HFFc6 (cell line): Measurements from ENCODE around the gene KIAA1755. TPM values are rescaled to one million over a fixed set of nuclear protein-coding genes. Genes with fewer than 3 reads are reported as not detected.
A peak's percentile ranks its signal among the peaks of the same experiment; 100 is the strongest.

Source experiments
- DNase-seq: peaks from one replicate; pipeline ENCODE4 v3.0.0-alpha.2; 2018
- H3K27ac Mint-ChIP-seq: 2 replicates; pipeline ENCODE4 v1.8.0; 2020; ENCODE audit warnings: mild to moderate bottlenecking, mixed read lengths
- H3K27me3 Mint-ChIP-seq: 2 replicates; pipeline ENCODE4 v1.8.0; 2021; ENCODE audit warnings: mild to moderate bottlenecking, moderate library complexity, mixed read lengths; ENCODE audit not compliant: insufficient read depth
- H3K36me3 Mint-ChIP-seq: 2 replicates; pipeline ENCODE4 v1.8.0; 2021; ENCODE audit warnings: low read depth, mixed read lengths
- H3K4me1 Mint-ChIP-seq: 2 replicates; pipeline ENCODE4 v1.8.0; 2020; ENCODE audit warnings: low read depth, mixed read lengths
- H3K4me3 Mint-ChIP-seq: 2 replicates; pipeline ENCODE4 v1.8.0; 2020; ENCODE audit warnings: mild to moderate bottlenecking, moderate library complexity, mixed read lengths
- H3K9me3 Mint-ChIP-seq: 2 replicates; pipeline ENCODE4 v1.8.0; 2020; ENCODE audit warnings: mild to moderate bottlenecking, mixed read lengths
- CTCF ChIP-seq: fragments of 200-600 bp; sonication (generic); IDR thresholded peaks from 2 replicates; pipeline ENCODE4 v1.5.0; 2021; ENCODE audit warnings: antibody characterized with exemption, mild to moderate bottlenecking
- total RNA-seq, 6 experiments: library from RNA; stranded (reverse); fragmentation: NEBNext Ultra II Directional; extraction: Animal tissue kit (Norgen Biotek cat#: 25700); gene quantifications; 2 replicates in 1 of 6; 3 replicates in 5 of 6; pipeline ENCODE4 v1.2.3, GENCODE V29; 2021

The KIAA1755 gene
- total RNA-seq, 6 experiments from 2014 or later = 1.2 to 4.4 (median 2.2) TPM

GRCh38 chr20:38202153-38202981, 58.2 kb downstream of the KIAA1755 start:
- Mint-ChIP-seq H3K9me3 (no peaks in the 10 kb centered on the region), H3K27ac (no peak overlapping the region), H3K36me3 (no peaks in the 10 kb centered on the region; the same call in 1 of the 2 replicates), H3K4me1 (peaks cover 28% of the 10 kb centered on the region), H3K4me3 (no peak overlapping the region), H3K27me3 (no peaks in the 10 kb centered on the region)
- TF ChIP-seq CTCF = no peak
- no peak for DNase-seq

DNA sequence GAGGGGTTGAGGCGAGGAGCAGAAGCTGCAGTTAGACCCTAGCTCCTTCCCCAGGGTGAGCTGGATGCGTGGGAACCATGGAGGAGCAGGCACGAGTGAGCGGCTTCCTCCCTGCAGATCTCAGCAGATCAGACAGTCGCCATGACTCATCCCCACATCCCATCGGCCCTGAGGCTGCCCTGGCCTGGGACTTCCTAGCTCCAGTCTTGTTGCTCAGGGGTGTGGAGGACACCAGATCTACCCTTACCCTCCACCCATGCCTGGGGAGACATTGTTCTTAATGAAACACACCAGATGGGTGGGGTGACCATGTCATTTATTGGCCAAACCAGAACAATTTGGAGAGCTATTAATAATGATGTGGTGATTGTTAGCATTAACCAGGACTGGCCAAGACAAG, 59.2 kb downstream of the KIAA1755 start:
- TF ChIP-seq CTCF = no peak
- no peak overlapping the region for H3K4me3 Mint-ChIP-seq
- H3K27ac Mint-ChIP-seq = peak overlapping the region; percentile 78
- H3K4me1 Mint-ChIP-seq = peaks cover 38% of the 10 kb centered on the region
- peaks cover 4% of the 10 kb centered on the region; the same call in 1 of the 2 replicates for H3K36me3 Mint-ChIP-seq
- H3K9me3 Mint-ChIP-seq = no peaks in the 10 kb centered on the region
- DNase-seq = peak; percentile 84
- no peaks in the 10 kb centered on the region for H3K27me3 Mint-ChIP-seq

GRCh38 chr20:38200646-38201045, 59.9 kb downstream of the KIAA1755 start:
- H3K9me3 Mint-ChIP-seq = no peaks in the 10 kb centered on the region
- H3K4me3 Mint-ChIP-seq = no peak overlapping the region
- H3K4me1 Mint-ChIP-seq = peaks cover 45% of the 10 kb centered on the region
- DNase-seq = no peak
- peak overlapping the region; percentile 38; the same call in 1 of the 2 replicates for H3K27ac Mint-ChIP-seq
- no peaks in the 10 kb centered on the region for H3K27me3 Mint-ChIP-seq
- H3K36me3 Mint-ChIP-seq = peaks cover 4% of the 10 kb centered on the region; the same call in 1 of the 2 replicates
- TF ChIP-seq CTCF = no peak

- H3K9me3 Mint-ChIP-seq = no peaks in the 10 kb centered on the region
- no peak for TF ChIP-seq CTCF
- H3K27ac Mint-ChIP-seq = no peak overlapping the region
- peaks cover 4% of the 10 kb centered on the region for H3K36me3 Mint-ChIP-seq
- peaks cover 54% of the 10 kb centered on the region for H3K4me1 Mint-ChIP-seq
- no peak overlapping the region for H3K4me3 Mint-ChIP-seq
- DNase-seq = no peak
- no peaks in the 10 kb centered on the region for H3K27me3 Mint-ChIP-seq
Observed at GRCh38 chr20:38199501-38200390, 60.8 kb downstream of the KIAA1755 start.

- Mint-ChIP-seq H3K4me3 (no peak overlapping the region), H3K9me3 (peaks cover 6% of the 10 kb centered on the region), H3K36me3 (peaks cover 9% of the 10 kb centered on the region), H3K27me3 (peaks cover 1% of the 10 kb centered on the region; the same call in 1 of the 2 replicates), H3K4me1 (peaks cover 54% of the 10 kb centered on the region), H3K27ac (peak overlapping the region; percentile 70)
- no peak for TF ChIP-seq CTCF
- peak; percentile 55 for DNase-seq
Observed at GRCh38 chr20:38198238-38198861, 62.2 kb downstream of the KIAA1755 start.
